HG03460 (cell line): Measurements from ENCODE around the gene CBFA2T2.
"Not testable (repeated sequence)": the region's sequence is repeated elsewhere in the genome, so short reads cannot be mapped to it uniquely, and the experiment has no call there.

Experiments used
- ATAC-seq: cut with Tn5 transposase; IDR thresholded peaks from one replicate; pipeline ENCODE4 v1.9.1; 2021; ENCODE audit not compliant: unreplicated experiment

The CBFA2T2 gene

GRCh38 chr20:33545763-33546162 lies 55.9 kb downstream of the CBFA2T2 start:
- no peak for ATAC-seq

- no peak for ATAC-seq
Observed at GRCh38 chr20:33549229-33549999, 59.5 kb downstream of the CBFA2T2 start.

GRCh38 chr20:33551778-33552177 lies 61.9 kb downstream of the CBFA2T2 start:
- no peak for ATAC-seq

GRCh38 chr20:33552519-33552918 lies 62.6 kb downstream of the CBFA2T2 start:
- no peak for ATAC-seq

- ATAC-seq: no peak
Observed at GRCh38 chr20:33553516-33553915, 63.6 kb downstream of the CBFA2T2 start.

GRCh38 chr20:33554914-33555420 lies 65.1 kb downstream of the CBFA2T2 start:
- ATAC-seq: peak; percentile 92

- no peak for ATAC-seq
Observed at GRCh38 chr20:33555755-33556154, 65.9 kb downstream of the CBFA2T2 start.

GRCh38 chr20:33556246-33556645 lies 66.3 kb downstream of the CBFA2T2 start:
- no peak for ATAC-seq

GRCh38 chr20:33558348-33559144 lies 68.7 kb downstream of the CBFA2T2 start:
- no peak for ATAC-seq

- ATAC-seq: no peak
Observed at GRCh38 chr20:33559212-33559611, 69.3 kb downstream of the CBFA2T2 start.

- no peak for ATAC-seq
Observed at GRCh38 chr20:33560026-33560425, 70.1 kb downstream of the CBFA2T2 start.

GRCh38 chr20:33561053-33561452 lies 71.2 kb downstream of the CBFA2T2 start:
- ATAC-seq: not testable (repeated sequence)

GRCh38 chr20:33561692-33562601 lies 72.1 kb downstream of the CBFA2T2 start:
- no peak for ATAC-seq

GRCh38 chr20:33563788-33564187 lies 73.9 kb downstream of the CBFA2T2 start:
- no peak for ATAC-seq

GRCh38 chr20:33566781-33567603 lies 77.1 kb downstream of the CBFA2T2 start:
- no peak for ATAC-seq

- no peak for ATAC-seq
Observed at GRCh38 chr20:33567949-33568348, 78.1 kb downstream of the CBFA2T2 start.

GRCh38 chr20:33568378-33568777 lies 78.5 kb downstream of the CBFA2T2 start:
- ATAC-seq: no peak

GRCh38 chr20:33568868-33569801 lies 79.2 kb downstream of the CBFA2T2 start:
- no peak for ATAC-seq

GRCh38 chr20:33569802-33570391 lies 80.0 kb downstream of the CBFA2T2 start:
- no peak for ATAC-seq
